ENCODE measurements around the gene NAA20.

Gene NAA20

GRCh38 chr20:20079102-20079784 lies 62.1 kb downstream of the NAA20 start:
- no peak for DNase-seq
